Measurements from ENCODE around the gene PTK7. TPM values are rescaled to one million over a fixed set of nuclear protein-coding genes. Genes with fewer than 3 reads are reported as not detected.

The PTK7 gene
- total RNA-seq, 1 donor from 2014 or later = 73.6 TPM

DNA sequence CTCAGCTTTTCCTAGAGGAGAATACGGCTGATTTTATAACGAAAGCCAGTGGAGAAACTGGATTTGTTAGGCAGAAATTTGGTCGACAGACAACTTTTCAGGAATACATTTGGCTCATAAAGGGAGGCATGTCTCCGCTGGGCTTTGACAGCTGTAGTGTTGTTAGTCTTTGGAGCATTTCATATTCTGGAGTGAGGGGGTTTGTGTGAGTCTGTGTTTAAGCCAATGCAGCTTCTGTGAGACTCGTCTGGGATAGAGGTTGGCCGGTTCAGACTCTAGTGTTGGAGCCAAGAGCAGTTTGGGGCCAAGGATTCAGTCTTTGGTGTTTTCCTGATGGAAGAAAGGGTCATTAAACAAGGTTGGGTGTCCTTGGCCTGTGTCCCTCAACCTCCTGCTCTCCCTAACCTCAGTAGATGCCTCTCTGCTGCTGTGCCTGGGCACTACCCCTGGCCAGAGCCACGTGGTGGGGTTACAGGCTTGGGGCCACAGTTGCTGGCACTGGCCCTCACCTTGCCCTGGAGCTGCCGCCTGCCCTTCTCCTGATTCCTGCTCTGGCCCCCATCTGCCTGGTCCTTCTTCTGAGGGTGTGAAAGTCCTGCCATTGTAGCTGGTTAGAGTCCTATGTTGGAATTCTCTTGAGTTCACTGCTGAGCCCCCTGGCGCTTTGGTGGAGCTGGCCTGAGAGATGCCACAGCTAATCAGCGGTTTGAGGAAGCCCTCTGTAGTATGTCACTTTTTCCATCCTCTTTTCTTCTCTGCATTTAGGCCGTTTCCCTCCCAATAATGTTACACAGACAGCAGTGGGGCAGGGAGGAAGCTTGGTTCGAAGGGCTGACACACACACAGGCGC is 6.9 kb downstream of the PTK7 start:
- DNase-seq (ENCODE audit: extremely low read depth, low read depth, low spot score) = no peak

DNA sequence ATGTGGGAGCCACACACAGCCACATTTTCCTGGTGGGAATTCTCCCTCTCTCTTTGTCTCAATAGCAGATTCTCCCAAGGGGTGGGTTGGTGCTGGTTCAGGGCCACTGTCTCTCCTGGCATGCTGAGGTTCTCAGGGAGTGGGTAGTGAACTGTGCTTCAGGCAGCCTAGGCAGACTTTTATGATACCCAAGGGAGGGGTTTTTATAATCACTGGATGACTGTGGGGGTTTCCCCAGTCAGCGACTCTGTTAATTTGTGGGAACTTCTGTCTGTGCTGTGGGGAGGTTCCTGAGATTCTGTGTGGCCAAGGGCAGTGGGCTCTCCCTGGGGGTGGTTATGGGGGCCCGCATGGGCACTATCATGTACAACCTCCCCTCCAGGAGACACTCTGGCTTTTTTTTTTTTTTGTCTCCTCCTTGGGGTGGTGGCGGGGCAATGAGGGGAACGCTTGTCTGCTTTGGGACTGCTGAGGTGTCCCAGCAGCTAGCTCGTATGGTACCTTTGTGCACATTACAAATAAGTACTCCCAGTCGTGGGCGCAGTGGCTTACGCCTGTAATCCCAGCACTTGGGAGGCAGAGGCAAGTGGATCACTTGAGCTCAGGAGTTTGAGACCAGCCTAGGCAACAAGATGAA is 10.0 kb downstream of the PTK7 start:
- DNase-seq (ENCODE audit: extremely low read depth, low read depth, low spot score) = no peak

- DNase-seq (ENCODE audit: extremely low read depth, low read depth, low spot score) = no peak
Observed at GRCh38 chr6:43088654-43089056, 12.5 kb downstream of the PTK7 start.

- no peak for DNase-seq (ENCODE audit: extremely low read depth, low read depth, low spot score)
Observed at GRCh38 chr6:43089467-43089866, 13.4 kb downstream of the PTK7 start.

DNA sequence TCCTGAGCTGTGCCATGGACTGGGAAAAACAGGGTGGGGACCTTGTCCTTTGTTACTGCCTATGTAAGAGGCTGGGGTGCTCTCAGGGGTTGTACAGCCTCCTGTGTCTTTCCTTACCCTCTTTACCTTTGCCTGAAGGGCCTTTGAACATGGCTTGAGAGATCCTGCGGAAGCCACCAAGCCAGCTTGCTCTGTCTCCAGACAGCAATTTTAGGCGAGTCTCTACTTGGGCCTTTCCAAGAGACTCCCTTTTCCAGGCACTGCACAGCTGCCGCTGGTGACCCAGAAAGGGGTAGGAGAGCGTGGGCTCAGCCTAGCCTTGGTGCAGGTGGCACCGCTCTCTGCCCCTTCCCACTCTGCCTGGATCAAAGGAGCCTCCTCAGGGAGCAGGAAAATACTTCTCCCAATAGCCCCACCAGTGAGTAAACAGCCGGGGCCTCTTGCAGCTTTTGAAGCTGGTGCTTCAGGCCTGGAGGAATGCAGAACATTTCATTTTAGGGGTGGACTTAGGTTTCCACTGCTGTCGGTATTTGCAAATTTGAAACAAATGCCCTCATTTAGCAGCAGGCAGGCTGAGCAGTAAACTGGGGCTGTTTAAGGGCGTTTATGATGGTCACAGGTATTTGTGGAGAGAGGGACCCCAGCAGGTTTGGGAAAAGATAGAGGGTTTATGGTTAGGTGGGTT is 13.9 kb downstream of the PTK7 start:
- no peak for DNase-seq (ENCODE audit: extremely low read depth, low read depth, low spot score)

GRCh38 chr6:43090559-43090956 is 14.4 kb downstream of the PTK7 start:
- DNase-seq (ENCODE audit: extremely low read depth, low read depth, low spot score) = no peak

- no peak for DNase-seq (ENCODE audit: extremely low read depth, low read depth, low spot score)
Observed at GRCh38 chr6:43091020-43091419, 14.9 kb downstream of the PTK7 start.

GRCh38 chr6:43091436-43091991 is 15.4 kb downstream of the PTK7 start:
- DNase-seq (ENCODE audit: extremely low read depth, low read depth, low spot score) = no peak

GRCh38 chr6:43092635-43093034 is 16.5 kb downstream of the PTK7 start:
- DNase-seq (ENCODE audit: extremely low read depth, low read depth, low spot score) = no peak

- no peak for DNase-seq (ENCODE audit: extremely low read depth, low read depth, low spot score)
Observed at GRCh38 chr6:43093436-43094289, 17.5 kb downstream of the PTK7 start.

DNA sequence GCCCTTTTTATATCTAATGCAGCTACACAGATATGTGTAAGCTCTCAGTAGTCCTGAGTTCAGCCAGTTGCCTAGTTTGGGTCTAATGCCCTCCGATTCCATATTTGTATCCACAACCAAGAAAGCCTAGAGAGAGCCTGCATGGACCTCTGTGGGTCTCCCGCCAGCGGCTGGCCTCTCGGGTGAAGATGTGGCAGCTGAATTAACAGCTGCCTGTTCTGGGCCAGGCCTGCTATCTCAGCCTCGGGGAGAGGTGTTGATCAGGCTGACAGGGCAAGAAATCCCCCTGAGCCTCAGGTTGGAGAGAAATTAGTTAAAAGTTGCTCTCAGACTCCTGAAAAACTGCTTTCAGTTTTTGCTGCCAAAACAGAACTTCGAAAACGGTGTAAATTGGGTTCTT is 19.8 kb downstream of the PTK7 start:
- DNase-seq (ENCODE audit: extremely low read depth, low read depth, low spot score) = no peak

DNA sequence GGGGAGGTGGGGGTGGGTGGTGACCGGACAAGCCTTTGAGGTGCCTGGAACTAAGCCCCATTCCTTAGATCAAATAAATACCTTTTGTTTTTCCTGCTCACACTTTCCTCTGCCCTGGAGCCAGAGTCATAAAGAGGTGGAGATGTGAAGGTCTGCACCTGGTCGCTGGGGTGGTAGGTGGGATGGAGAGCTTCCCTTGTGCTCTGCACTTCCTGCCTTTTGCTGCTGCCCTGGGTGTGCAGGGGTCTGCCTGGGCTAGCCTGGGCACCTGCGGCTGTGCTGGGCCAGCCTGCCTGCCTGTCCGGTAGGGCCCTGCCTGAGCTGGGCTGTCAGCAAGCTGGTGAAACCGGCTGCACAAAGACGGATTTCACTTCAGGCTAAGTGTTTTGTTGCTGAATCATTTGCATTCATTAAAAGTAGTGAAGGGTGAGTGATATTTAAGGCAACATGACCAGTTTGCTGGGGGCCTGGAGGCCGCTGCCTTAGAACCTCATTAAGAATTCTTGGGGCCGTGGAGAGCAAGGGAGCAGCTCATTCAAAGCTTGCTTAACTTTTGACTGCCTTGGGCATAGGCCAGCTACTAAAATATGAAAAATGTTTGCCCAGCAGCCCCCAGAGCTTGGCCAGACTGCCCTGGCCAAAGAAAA is 20.5 kb downstream of the PTK7 start:
- no peak for DNase-seq (ENCODE audit: extremely low read depth, low read depth, low spot score)

GRCh38 chr6:43097098-43097489 is 21.0 kb downstream of the PTK7 start:
- no peak for DNase-seq (ENCODE audit: extremely low read depth, low read depth, low spot score)

- DNase-seq (ENCODE audit: extremely low read depth, low read depth, low spot score) = no peak
Observed at GRCh38 chr6:43097502-43097901, 21.4 kb downstream of the PTK7 start.

DNA sequence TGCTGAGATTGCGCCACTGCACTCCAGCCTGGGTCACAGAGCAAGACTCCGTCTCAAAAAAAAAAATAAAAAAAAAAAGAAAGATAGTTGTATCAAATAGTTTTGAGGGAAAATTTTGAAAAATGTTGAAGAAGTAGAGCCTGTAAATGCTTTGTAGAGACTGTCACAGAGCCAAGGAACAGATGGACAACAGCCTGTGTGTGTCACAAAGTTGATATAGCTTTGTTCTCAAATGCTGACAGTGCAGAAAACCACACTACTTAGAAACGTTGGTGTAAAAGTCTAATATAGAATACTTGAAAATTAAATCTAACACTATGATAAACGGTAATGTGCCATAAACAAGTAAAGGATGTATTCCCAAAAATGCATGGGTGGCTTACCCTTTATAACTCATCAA is 25.4 kb downstream of the PTK7 start:
- DNase-seq (ENCODE audit: extremely low read depth, low read depth, low spot score) = no peak

DNA sequence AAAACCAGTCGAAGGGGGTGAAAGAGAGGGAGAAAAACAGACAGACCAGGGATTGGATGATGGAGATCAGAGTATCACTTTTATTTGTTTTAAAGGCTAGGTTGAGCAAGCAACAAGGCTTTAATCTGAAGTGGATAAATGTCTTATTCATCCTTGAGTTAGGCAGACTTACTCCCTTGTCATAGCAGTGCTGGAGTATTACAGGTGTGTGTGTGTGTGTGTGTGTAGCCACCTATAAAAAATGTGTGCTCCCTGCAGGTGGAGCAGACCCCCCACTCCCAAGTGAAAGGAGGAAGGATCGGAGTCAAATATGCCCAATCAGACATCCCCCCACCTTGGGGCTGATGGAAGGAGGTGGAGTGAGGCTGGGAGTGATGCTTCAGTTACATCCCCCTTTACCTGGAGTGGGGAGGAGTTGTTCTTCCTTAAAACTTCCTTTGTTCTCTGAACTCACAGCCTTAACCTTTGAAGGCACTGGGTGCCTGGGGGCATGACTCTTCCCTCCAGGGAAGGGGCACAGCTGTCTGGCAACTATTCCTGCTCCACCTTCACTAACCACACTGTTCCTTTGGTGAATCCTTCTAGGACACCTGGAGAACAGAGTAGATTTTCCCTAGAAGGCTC is 27.3 kb downstream of the PTK7 start:
- DNase-seq (ENCODE audit: extremely low read depth, low read depth, low spot score) = no peak

DNA sequence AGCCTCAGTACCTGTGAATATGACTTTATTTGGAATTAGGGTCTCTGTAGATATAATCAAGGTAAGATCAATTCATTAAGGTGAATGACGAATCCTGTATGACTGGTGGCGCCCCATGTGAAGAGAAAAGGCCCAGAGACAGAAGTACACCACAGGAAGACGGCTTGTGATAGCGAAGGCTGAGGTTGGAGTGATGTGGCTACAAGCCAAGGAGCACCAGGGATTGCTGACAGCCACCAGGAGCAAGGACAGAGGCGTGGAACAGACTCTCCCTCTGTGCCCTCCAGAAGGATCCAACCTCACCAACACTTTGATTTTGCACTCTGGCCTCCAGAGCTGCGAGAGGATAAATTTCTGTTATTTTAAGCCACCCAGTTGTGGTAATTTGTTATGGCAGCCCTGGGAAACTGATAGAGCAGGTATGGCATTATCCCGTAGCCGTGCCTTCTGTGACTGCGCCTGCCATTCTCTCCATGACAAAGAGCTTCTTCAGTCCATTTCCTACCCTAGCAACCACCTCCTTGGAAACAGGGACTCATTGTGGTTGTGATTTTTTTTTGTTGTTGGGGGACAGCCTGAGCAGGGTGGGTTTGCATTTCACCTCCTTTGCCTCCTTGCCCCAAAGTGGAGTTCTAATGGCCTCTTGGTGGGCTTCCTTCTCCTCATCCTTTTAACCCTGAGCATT is 29.6 kb downstream of the PTK7 start:
- DNase-seq (ENCODE audit: extremely low read depth, low read depth, low spot score) = no peak

DNA sequence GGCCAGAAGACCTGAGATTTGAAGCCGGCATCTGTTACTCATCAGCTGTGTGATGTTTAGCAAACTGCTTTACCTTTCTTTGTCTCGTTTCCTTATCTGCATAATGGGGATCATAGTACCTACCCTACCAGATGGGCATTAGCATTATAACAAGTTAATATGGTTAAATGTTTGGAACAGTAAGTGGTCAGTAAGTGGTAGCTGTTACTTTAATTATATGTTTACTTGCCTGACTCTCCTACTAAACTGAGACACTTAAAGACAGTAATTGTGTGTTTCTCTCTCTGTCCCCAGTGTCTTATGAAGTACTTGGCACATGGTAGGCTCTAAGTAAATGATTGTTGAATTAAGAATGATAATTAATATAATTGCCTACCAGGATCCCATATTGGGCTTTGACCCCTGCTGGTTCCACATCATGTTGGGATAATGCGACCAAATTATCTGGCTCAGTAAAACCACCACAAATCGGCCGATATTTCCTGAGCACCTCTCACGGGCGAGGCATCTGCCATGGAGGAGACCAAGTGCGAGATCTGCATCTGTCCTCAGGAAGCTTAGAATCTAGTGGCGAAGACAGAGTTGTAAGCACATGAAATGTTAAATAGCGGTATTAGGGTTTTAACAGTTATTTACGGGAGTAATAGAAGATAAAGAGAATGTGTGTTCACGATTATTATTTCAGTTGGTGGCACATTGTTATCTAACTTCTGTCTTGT is 31.4 kb downstream of the PTK7 start:
- DNase-seq (ENCODE audit: extremely low read depth, low read depth, low spot score) = no peak
